ENCODE results near the gene CHAT. TPM values are rescaled to one million over a fixed set of nuclear protein-coding genes. Genes with fewer than 3 reads are reported as not detected.

Gene CHAT
- total and polyA plus RNA-seq, 12 donors = not detected

GRCh38 chr10:49644035-49644646, 30.3 kb downstream of the CHAT start:
- no peaks in the 10 kb centered on the region for H3K27me3 ChIP-seq
- WGBS, 4 donors = 65 to 81% (median 72%) methylated on average over 7 of the region's 7 CpGs
- TF ChIP-seq CTCF (IDR thresholded peaks at IDR 0.05) (no peak), POLR2A (IDR thresholded peaks at IDR 0.05) (no peak)
- intact Hi-C loops (cut with DNase I) = no loop called here
- no peaks in the 10 kb centered on the region for H3K9me3 ChIP-seq (replicated peaks in 1 of 3)
- H3K4me1 ChIP-seq (replicated peaks in 1 of 2) = no peaks in the 10 kb centered on the region
- no peaks in the 10 kb centered on the region for H3K36me3 ChIP-seq (replicated peaks in 1 of 2)
- H3K27ac ChIP-seq = no peak overlapping the region
- no peak overlapping the region for H3K4me3 ChIP-seq
- DNase-seq = no peak

- 51 to 71% (median 68%) methylated on average over 5 to 8 of the region's 8 CpGs; no CpG with 5 or more reads in 1 of the 4 donors for WGBS, 4 donors
- no peaks in the 10 kb centered on the region for H3K4me1 ChIP-seq (replicated peaks in 1 of 2)
- no peak for DNase-seq
- intact Hi-C loops (cut with DNase I) = no loop called here
- no peak for TF ChIP-seq POLR2A (IDR thresholded peaks at IDR 0.05)
- TF ChIP-seq CTCF (IDR thresholded peaks at IDR 0.05) = no peak
- H3K9me3 ChIP-seq (replicated peaks in 1 of 3) = no peaks in the 10 kb centered on the region
- no peaks in the 10 kb centered on the region for H3K36me3 ChIP-seq (replicated peaks in 1 of 2)
- no peak overlapping the region for H3K27ac ChIP-seq
- H3K4me3 ChIP-seq = no peak overlapping the region
- H3K27me3 ChIP-seq = no peaks in the 10 kb centered on the region
These were observed 31.6 kb downstream of the CHAT start for GRCh38 chr10:49645417-49645816.

GRCh38 chr10:49645871-49646870, 32.3 kb downstream of the CHAT start:
- Histone ChIP-seq H3K4me3 (no peak overlapping the region), H3K4me1 (replicated peaks in 1 of 2) (no peaks in the 10 kb centered on the region), H3K27me3 (no peaks in the 10 kb centered on the region), H3K9me3 (replicated peaks in 1 of 3) (no peaks in the 10 kb centered on the region), H3K27ac (no peak overlapping the region), H3K36me3 (replicated peaks in 1 of 2) (no peaks in the 10 kb centered on the region)
- WGBS, 4 donors = 50 to 99% (median 90%) methylated on average over 1 to 22 of the region's 22 CpGs
- TF ChIP-seq CTCF (IDR thresholded peaks at IDR 0.05) = no peak
- TF ChIP-seq POLR2A (IDR thresholded peaks at IDR 0.05) = no peak
- intact Hi-C loops (cut with DNase I) = no loop called here
- peak in 1 of 7 donors; percentile 28 for DNase-seq

- 83 to 94% (median 87%) methylated on average over 4 of the region's 4 CpGs for WGBS, 4 donors
- no peak overlapping the region for H3K4me3 ChIP-seq
- DNase-seq = peak in 1 of 7 donors; percentile 9
These were observed 33.7 kb downstream of the CHAT start for GRCh38 chr10:49647554-49647953.

More at GRCh38 chr10:49647554-49647953, 33.7 kb downstream of the CHAT start:
- Histone ChIP-seq H3K4me1 (replicated peaks in 1 of 2) (no peaks in the 10 kb centered on the region), H3K36me3 (replicated peaks in 1 of 2) (no peaks in the 10 kb centered on the region), H3K9me3 (replicated peaks in 1 of 3) (no peaks in the 10 kb centered on the region), H3K27me3 (no peaks in the 10 kb centered on the region), H3K27ac (no peak overlapping the region)
- TF ChIP-seq CTCF (IDR thresholded peaks at IDR 0.05) (no peak), POLR2A (IDR thresholded peaks at IDR 0.05) (no peak)
- intact Hi-C loops (cut with DNase I) = no loop called here

Measured in adrenal gland (tissue), 12 donors.